Stimulated activated CD8-positive, alpha-beta memory T cell treated with anti-CD3 and anti-CD28 coated beads, Interleukin-15, amount 100 ng/mL, for 24 hours (primary cell): ENCODE measurements around the gene MKNK2.

ENCODE experiments used
- DNase-seq: peaks from one replicate; pipeline ENCODE4 v3.0.0-alpha.2; 2020; ENCODE audit warnings: low read depth

The MKNK2 gene

DNA sequence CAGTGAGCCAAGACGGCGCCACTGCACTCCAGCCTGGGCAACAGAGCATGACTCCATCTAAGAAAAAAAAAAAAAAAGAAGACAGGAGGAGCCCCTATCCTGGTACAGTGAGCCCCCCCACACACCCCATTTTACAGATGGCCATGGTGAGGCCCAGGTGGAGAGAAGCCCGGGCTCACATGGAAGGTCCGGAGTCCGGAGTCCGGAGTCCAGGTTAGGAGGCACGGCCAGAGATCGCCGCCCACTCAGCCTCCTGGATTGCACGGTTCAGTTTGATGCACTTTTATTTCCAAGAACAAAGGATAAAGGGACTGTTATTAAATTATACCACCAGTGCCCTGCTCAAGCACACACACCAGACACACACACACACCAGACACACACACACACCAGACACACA lies 24.3 kb downstream of the MKNK2 start:
- DNase-seq = no peak

DNA sequence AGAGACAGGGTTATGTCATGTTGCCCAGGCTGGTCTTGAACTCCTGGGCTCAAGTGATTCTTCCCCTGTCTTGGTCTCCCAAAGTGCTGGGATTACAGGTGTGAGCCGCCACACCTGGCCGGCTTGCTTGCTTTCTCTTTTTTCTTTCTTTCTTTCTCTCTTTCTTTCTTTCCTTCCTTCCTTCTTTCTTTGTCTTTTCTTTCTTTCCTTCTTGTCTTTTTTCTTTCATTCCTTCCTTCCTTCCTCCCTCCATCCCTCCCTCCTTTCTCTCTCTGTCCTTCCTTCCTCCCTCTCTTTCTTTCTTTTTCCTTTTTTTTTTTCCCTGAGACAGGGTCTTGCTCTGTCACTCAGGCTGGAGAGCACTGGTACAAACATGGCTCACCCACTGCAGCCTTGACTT lies 28.8 kb downstream of the MKNK2 start:
- no peak for DNase-seq

DNA sequence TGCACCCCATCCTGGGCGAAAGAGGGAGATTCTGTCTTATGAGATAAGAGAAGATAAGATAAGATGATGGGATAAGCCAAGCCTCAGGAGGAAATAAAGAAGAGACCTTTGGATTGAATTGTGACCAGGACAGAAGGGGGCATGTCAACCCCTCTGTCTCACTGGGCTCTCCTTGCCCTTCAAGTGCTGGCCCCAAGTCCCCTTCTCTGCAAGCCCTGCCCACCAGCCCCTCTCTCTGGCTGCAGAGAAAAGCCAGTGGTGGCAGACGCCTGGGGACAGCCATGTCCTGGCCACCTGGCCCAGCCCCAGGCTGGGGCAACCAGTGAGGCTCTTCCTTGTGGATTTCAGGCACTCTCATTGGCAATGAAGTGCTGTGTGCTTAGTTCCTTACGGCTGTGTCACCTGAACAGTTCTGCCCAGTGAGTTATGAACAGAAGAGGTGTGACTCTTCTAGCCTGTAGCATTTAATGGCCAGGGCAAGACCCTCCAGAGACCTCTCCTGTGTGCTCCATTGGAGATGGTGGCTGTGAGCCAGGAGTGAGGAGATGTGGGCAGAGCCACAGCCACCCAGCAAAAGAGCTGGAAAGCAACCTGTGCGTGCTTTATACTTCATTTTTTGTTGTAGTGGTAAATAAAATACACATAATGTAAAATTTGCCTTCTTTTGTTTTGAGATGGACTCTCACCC lies 29.4 kb downstream of the MKNK2 start:
- DNase-seq = no peak

DNA sequence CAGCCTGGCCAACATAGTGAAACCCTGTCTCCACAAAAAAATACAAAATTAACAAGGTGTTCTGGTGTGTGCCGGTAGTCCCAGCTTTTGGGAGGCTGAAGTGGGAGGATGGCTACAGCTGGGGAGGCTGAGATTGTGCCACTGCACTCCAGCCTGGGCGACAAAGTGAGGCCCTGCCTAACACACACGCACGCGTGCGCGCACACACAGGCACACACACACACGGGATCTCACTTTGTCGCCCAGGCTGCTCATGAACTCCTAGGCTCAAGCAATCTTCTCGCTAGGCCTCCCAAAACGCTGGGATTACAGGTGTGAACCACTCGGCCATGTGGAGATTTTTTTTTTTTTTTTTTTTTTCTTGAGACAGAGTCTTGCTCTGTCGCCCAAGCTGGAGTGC lies 32.3 kb downstream of the MKNK2 start:
- no peak for DNase-seq

DNA sequence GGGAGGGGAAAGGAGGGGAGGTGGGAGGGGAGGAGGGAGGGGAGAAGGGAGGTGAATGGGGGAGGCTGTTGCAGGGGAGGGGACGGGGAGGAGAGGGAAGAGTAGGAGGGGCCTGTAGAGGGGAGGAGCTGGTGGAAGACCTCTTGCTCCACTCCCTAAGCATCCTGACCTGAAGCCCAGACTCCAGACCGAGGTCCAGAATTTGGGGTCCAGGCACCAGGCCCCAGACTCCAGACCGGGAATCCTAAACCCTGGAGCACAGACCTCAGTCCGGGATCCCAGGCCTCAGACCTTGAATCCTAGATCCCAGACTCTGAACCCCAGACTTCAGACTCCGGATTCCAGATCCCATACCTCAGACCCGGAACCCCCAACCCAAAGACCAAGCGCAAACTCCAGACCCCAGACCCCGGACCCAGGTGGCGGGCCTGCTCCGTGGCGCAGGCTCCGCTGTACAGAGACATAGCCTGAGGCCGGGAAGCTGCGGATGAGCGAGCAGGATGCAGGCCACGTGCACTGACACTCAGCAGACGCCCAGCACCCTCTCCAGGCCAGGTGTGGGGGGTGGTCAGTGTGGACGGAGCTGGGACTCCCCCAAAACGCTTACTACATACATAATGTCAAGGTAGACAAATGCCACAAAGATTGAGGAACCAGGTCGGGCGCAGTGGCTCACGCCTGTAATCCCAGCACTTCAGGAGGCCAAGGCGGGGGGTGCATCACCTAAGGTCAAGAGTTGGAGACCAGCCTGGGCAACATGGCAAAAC lies 34.8 kb downstream of the MKNK2 start:
- no peak for DNase-seq

DNA sequence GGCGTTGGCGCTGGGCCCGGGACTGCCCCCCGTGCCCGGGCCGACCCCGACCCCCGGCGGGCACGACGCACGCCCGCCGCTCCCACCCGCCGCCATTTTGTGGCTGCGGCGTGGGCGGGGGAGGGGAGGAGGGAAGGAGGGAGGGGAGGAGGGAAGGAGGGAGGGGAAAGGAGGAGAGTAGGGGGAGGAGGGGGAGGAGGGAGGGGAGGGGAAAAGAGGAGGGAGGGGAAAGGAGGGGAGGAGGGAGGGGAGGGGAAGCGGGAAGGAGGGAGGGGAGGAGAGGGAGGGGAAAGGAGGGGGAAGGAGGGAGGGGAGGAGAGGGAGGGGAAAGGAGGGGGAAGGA lies 35.5 kb downstream of the MKNK2 start, which contains the start of gene BTBD2:
Gene BTBD2 (minus strand): TSS at position 107 of the 343 bp plus-strand sequence. CDS start 11 bp downstream, at position 96.
- peak; percentile 32 for DNase-seq

DNA sequence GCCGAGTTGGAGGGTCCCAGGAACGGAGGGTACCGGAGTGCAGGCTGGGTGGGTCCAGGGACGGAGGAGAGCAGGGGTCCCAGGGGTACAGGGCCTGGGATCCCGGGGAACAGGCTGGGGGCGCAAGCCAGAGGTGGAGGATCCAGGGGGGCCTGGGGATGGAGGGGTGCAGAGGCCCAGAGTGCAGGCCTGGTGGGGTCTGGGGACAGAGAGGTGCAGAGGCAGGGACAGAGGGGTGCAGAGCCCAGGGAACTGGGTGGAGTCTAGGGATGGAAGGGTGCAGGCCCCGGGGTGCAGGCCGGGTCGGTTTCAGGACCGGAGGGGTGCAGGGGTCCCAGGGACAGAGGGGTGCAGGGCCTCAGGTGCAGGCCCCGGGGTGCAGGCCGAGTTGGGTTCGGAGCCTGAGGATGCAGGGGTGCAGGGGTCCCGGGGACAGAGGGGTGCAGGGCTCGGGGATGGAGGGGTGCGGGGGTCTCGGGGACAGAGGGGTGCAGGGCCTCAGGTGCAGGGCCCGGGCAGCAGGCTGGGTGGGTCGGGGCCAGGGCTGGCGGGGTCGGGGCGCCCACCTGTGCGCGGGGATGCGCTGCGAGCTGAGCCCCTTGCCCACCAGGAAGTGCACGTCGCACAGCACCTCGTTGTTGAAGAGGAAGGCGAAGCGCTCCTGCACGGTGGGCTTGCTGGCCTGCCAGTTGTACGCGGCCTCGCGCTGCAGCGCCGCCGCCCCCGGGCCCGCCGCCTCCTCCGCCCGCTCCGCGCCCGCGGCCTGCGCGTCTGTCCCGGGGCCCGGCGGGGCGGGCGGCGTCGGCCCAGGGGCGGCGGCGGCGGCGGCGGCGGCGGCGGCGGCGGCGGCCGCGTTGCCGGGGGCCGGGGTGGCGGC lies 36.1 kb downstream of the MKNK2 start:
- DNase-seq = no peak

DNA sequence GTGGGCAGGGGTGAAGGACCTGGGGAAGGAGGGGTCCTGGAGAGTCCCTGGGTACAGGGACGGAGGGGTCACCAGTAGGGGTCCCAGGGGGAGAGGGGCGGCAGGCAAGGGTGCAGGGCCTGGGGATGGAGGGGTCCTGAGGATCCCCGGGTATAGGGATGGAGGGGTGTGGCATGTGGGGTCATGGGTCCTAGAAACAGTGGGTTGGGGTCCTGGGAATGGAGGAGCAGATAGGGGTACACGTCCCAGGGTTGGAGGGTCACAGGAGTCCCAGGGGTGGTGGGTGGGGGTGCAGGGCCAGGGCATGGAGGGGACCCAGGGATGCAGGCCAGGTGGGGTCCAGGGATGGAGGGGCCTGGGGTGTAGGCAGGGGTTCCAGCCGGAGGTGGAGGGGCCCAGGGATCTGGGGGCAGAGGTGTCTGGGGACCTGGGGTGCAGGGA lies 36.9 kb downstream of the MKNK2 start:
- no peak for DNase-seq

DNA sequence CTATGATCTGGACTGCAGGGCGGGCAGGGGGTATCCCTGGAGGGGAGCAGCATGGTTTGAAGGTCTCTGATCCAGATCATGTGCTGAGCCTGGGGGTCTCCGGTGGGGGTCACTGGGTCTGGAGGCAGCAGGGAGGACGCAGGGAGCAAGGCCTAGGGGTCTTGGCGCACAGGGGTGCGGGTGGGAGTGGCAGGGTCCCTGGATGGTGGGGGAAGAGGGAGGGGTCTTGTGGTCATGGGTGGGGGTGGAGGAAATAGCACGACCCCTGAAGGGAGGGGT lies 37.4 kb downstream of the MKNK2 start:
- DNase-seq = no peak

DNA sequence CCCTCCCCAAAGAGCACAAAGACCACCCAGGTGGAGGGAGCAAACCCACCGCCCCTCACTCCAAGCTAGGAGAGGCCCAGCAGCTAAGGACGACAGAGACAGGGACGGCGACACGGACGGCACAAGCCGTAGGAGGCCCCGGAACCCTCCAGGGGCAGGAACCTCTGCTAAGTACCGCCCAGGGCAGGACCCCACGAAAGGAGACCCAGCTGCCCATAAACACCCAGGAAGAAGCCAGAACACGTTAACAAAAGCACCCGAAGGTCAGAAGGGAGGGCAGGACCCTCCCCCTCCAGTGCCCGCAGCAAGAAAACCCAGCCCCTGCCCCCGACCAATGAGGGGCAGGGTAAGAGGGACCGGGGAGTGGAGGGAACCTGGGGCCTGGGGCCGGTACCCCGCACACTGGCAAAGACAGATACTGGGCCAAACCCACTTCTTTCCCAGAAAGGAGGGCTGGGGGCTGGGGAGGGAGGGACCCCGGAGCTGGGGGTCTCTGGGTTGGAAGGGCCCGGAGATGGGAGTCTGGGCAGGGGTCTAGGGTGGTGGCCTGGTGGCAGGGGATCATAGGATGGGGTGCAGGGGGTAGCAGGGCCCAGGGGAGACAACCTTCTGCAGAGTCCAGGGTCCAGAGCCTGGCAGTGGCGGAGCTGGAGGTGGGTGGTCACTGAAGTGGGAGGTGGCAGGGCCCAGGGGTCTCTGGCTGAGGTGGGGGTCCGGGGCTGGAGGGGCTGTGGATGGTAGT lies 37.9 kb downstream of the MKNK2 start:
- no peak for DNase-seq

DNA sequence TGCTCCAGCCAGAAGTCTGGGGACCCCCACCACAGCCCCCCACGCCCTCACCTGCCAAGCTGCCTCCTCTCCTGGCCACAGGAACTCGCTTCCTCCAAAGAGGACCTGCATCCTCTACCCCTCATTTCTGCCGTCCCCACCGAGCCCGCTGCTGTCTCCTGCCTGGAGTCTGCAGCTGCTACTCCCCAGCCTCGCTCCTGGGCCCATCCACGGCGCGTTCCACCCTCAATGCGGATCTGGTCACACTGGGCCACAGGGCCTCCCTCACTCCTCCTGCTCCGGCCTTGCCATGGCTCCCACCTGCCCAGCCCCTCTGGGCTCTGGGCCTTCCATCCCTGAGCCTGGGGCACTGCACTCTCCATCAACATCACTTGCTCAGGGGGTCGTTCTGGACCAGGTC lies 39.9 kb downstream of the MKNK2 start:
- DNase-seq = no peak

DNA sequence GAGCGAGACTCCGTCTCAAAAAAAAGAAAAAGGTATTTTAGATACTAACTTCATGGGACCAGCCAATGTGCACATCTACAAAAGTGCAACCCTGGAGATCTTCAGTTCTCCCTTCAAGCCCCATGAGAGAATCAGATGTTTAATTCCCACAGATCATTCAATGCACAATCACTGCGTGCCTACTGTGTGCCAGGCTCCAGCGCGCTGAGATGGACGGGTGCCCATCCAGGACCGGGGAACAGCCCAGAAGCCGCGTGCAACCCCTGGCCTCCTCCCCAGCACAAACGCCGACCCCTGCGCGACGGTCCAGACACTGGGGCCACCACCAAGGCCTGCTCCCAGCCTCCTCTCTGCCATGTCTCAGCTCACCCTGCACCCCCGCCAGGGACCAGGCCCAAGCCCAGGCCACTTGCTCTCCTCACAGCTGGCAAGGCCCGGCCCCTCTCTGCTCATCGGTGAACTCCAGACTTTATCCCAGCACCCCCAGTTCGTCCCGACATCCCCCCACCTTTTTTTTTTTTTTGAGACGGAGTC lies 40.8 kb downstream of the MKNK2 start:
- DNase-seq = no peak

DNA sequence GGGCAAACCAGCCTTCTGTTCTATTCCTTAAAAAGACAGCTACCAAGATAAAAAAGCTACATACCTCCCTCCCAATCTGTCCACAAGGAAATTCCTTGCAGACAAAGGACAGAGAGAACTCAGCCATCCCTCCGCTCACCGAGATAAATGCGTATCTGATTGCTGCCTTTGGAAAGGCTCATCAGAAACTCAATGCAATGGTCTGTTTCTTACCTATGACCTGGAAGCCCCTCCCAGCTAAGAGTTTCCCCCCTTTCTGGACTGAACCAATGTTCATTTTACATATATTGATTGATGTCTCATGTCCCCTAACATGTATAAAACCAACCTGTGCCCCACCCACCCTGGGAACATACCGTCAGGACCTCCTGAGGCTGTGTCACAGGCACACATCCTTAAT lies 47.2 kb downstream of the MKNK2 start:
- DNase-seq = no peak

DNA sequence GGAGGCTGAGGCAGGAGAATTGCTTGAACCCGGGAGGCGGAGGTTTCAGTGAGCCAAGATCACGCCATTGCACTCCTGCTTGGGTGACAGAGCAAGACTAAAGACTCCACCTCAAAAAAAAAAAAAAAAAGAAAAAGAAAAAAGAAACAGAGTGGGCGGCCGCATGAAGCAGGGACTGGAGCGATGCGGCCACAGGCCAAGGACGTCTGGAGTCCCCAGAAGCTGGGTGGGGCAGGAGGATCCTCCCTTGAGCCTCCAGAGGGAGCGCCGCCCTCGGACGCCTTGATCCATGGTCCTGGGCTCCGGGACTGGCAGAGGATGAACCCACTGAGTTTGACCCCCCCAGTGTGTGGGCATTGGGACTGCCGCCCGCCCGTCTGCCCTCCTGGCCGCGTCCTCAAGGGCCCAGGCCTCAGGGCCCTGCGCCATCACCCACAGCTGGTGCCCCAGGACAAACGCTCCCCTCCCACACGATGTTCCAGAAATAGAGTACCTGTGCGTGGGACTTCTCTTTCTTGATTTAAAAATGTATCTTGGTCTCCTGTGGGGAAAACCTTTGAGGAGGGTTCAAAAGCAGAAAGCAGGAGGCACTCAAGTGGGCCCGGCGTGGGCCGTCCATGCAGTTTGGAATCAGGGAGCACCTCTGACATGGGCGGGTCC lies 51.1 kb downstream of the MKNK2 start:
- DNase-seq = no peak

DNA sequence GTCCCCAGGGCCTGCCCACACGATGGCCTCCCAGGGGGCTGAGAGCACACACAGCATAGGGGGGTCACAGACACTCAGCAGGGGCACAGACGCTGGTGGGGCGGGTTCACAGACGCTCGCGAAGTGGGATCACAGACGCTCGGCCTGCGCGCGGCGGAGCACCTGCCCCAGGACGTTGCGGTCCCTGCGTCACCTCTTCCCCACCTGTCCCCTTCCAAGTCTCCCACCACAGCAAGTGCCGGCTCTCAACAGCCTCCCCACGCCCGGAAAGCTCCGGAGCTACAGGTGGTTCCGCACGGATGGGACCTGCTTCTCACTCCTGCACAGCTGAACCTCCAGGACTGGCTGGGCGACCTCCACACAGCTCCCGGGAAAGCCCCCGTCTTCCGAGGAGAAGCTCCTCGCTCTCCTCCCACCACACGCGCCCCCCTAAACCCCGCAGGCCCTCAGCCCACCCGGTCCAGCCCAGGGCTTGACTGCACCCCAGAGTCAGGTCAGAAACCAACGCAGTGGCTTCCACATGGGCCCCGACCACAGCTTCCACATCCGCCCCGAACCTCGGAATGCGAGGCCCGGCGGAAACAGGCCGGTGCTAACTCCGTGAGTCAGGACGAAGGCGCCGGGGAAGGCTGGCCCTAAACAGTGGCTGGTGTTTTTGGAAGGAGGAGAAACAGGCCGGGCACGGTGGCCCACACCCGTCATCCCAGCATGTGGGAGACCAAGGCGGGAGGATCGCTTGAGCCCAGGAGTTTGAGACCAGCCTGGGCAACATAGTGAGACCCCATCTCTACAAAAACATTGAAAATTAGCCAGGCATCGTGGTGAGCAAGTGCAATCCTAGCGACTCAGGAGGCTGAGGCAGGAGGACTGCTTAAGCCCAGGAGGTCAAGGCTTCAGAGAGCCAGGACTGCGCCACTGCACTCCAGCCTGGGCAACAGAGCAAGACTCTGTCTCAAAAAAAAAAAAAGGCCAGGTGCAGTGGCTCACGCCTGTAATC lies 52.0 kb downstream of the MKNK2 start:
- DNase-seq = no peak

DNA sequence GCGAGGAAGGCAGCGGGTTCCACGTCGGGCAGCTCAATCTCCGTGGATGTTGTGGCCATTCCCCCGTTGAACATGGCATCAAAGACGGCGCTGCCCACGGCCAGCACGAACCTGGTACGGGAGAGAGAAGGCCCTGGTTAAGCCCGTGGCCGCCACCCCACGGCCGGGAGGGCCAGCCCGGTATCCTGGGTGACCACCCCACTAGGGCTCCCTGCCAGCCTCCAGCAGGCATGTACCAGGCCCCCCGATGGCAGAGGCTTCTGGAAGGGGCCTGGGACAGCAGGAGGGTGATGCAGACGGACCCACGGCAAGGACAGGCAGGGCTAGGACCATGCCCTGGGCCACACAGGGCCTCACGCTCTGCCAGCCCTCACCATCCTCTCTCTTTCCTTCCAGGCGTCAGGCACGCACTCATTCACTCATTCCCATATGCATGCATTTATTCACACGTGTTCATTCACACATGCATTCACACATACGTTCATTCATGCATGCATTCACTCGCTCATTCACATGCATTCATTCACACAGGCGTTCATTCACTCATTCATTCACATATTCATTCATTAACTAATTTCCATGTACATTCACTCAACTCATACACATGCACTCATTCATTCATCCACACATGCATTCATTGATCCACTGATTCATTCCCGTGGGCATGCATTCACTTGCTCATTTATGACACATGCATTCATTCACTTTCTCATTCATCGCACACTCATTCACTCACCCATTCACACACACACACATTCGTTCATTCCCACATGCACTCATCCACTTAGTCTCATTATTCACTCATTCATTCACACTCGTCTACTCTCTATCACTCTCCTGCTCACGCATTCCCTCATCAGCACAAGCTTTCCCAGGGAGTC lies 53.5 kb downstream of the MKNK2 start:
- DNase-seq = no peak

DNA sequence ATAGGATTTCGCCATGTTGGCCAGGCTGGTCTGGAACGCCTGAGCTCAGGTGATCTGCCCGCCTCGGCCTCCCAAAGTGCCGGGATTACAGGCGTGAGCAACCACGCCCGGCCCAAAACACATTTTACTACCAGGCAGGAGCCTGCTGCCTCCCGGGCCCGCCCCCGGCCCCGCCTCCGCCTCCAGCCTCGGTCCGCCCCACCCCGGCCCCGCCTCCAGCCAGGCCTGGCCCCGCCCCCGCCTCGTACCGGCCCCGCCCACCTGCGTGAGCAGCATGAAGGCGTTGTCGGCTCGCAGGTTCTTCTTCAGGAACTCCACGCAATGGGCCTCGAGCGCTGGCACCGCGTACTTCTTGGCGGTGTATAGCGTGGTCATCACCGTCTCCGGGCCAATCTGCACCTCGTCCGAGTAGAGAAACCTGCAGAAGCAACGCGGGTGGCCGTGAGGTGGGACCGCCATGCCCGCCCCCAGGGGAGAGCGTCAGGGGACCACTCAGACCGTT lies 58.2 kb downstream of the MKNK2 start:
- DNase-seq = peak; percentile 26

DNA sequence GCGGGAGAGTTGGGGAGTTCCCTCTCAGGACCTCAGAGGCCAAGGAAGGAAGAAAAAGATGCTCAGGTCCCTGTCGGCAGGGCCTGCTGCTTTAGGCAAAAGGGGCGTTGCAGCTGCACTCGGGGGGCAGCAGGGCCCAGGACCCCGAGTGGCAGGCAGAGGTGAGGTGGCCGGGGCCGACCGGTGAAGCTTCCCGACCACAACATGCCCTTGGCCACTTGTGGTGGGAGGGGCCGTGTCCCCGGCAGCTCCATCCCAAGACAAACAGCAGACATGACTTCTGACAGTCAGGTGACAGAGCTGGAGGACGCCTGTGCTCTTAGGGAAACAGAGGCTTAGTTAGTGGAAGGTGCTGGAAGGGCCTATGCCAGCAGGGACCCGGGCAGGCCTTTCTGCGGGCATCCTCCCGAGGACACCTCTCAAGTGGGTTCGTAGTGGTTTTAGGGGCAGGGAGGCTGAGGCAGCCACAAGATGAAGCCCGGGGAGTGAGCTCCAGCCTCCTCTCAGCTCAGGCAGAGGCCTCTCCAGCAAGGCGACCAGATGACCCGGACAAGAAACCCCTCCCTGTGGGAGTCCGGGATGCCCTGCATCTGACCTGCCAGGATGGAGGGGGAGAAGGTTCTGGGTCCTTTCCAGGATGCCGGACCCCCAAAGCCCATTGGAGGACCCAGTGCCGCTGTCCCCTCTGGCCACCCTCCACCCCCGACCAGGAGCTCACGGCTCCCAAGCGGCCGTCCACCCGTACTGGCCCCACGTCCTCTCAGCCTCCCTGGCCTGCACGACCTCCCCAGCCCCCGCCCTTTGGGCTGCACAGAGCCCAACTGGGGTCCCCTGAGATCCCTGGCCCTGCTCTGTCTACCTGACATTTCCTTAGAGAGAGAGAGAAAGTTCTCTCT lies 59.8 kb downstream of the MKNK2 start:
- no peak for DNase-seq
